Panc1 (cell line): ENCODE measurements around the gene TRIM10.

Experiments used
- CTCF ChIP-seq: fragments of 450-650 bp; IDR thresholded peaks from 2 replicates; pipeline ENCODE4 v1.5.1; 2017; ENCODE audit warnings: mild to moderate bottlenecking
- POLR2AphosphoS5 ChIP-seq: IDR thresholded peaks from 2 replicates; pipeline ENCODE4 v1.6.1; 2012; ENCODE audit warnings: mild to moderate bottlenecking, low read depth, low read length, moderate library complexity
- TCF7L2 ChIP-seq: IDR thresholded peaks from 2 replicates; pipeline ENCODE4 v1.6.1; 2011; ENCODE audit warnings: mild to moderate bottlenecking, low read depth, low read length, inconsistent platforms

GRCh38 chr6:30188541-30188940 lies 27.5 kb upstream of the TRIM10 start:
- TF ChIP-seq POLR2AphosphoS5 (no peak), CTCF (no peak), TCF7L2 (no peak)
